Activated CD4-positive, alpha-beta T cell treated with anti-CD3 and anti-CD28 coated beads for 36 hours (primary cell): ENCODE measurements around the gene TIMM10. TPM values are rescaled to one million over a fixed set of nuclear protein-coding genes. Genes with fewer than 3 reads are reported as not detected.
"Not testable (repeated sequence)": the region's sequence is repeated elsewhere in the genome, so short reads cannot be mapped to it uniquely, and the experiment has no call there.

Source experiments
- ATAC-seq: fragments of 200-7000 bp; cut with Tn5 transposase; one replicate; pipeline ENCODE4 v1.10.0; 2021; ENCODE audit warnings: mild to moderate bottlenecking, moderate library complexity
- CTCF ChIA-PET: fragments of 350-600 bp; sonication (Branson Sonifier 250); formaldehyde crosslinking; loops from one replicate; lab custom pipeline; 2021; ENCODE audit warnings: antibody characterized with exemption; lab: Charles Lee
- POLR2A ChIA-PET: fragments of 350-600 bp; sonication (Branson Sonifier 250); formaldehyde crosslinking; loops from one replicate; lab custom pipeline; 2021; ENCODE audit warnings: antibody characterized with exemption, inconsistent platforms; lab: Charles Lee
- DNase-seq: peaks from one replicate; pipeline ENCODE4 v3.0.0-alpha.2; 2020
- H3K27ac Mint-ChIP-seq: one replicate; pipeline ENCODE4 v1.8.0; 2021; ENCODE audit warnings: mixed read lengths
- H3K27me3 Mint-ChIP-seq: one replicate; pipeline ENCODE4 v1.8.0; 2021; ENCODE audit warnings: mixed read lengths
- H3K36me3 Mint-ChIP-seq: one replicate; pipeline ENCODE4 v1.8.0; 2021; ENCODE audit warnings: low read depth, mixed read lengths
- H3K4me1 Mint-ChIP-seq: one replicate; pipeline ENCODE4 v1.8.0; 2021; ENCODE audit warnings: mixed read lengths
- H3K4me3 Mint-ChIP-seq: one replicate; pipeline ENCODE4 v1.8.0; 2021; ENCODE audit warnings: mild to moderate bottlenecking, moderate library complexity, mixed read lengths
- H3K9me3 Mint-ChIP-seq: one replicate; pipeline ENCODE4 v1.8.0; 2021; ENCODE audit warnings: low read depth, mixed read lengths
- intact Hi-C, 2 experiments: fragments of 100-400 bp; cut with DNase I in 1 of 2; cut with micrococcal nuclease in 1 of 2; formaldehyde crosslinking; loops; one replicate each; pipeline versions ENCODE4 v1.14.2 to v1.15.1; 2022 to 2024; cut with DNase I, micrococcal nuclease
- total RNA-seq, 2 experiments: library from RNA; stranded (reverse); gene quantifications; one replicate each; pipeline ENCODE4 v1.2.3, GENCODE V29; 2021

Gene TIMM10
- total RNA-seq, 2 experiments from 2014 or later: 124 to 158 TPM

- intact Hi-C loops: no loop called here
- CTCF ChIA-PET: interaction anchor here (1.4 kb wide), 1 partner anchor 47 kb away, joined by 3 read pairs; no protein-coding TSS in a partner anchor
- POLR2A ChIA-PET: no interaction called here
- H3K9me3 Mint-ChIP-seq: no peaks in the 10 kb centered on the region
- no peak overlapping the region for H3K27ac Mint-ChIP-seq
- no peak for ATAC-seq
- H3K27me3 Mint-ChIP-seq: no peaks in the 10 kb centered on the region
- H3K4me1 Mint-ChIP-seq: no peaks in the 10 kb centered on the region
- DNase-seq: no peak
- H3K4me3 Mint-ChIP-seq: no peak overlapping the region
- H3K36me3 Mint-ChIP-seq: peaks cover 11% of the 10 kb centered on the region
These were observed 10.6 kb upstream of the TIMM10 start for GRCh38 chr11:57541169-57541568.

- no peaks in the 10 kb centered on the region for H3K4me1 Mint-ChIP-seq
- ATAC-seq (no peak), DNase-seq (no peak)
- H3K27me3 Mint-ChIP-seq: no peaks in the 10 kb centered on the region
- intact Hi-C loops: no loop called here
- CTCF ChIA-PET: interaction anchor here (0.7 to 1.5 kb wide), 4 partner anchors 13 to 132 kb away, joined by 3 read pairs; no protein-coding TSS in a partner anchor
- peaks cover 11% of the 10 kb centered on the region for H3K36me3 Mint-ChIP-seq
- H3K27ac Mint-ChIP-seq: no peak overlapping the region
- POLR2A ChIA-PET: no interaction called here
- no peaks in the 10 kb centered on the region for H3K9me3 Mint-ChIP-seq
- H3K4me3 Mint-ChIP-seq: no peak overlapping the region
These were observed 8.8 kb upstream of the TIMM10 start for GRCh38 chr11:57539342-57539741.

DNA sequence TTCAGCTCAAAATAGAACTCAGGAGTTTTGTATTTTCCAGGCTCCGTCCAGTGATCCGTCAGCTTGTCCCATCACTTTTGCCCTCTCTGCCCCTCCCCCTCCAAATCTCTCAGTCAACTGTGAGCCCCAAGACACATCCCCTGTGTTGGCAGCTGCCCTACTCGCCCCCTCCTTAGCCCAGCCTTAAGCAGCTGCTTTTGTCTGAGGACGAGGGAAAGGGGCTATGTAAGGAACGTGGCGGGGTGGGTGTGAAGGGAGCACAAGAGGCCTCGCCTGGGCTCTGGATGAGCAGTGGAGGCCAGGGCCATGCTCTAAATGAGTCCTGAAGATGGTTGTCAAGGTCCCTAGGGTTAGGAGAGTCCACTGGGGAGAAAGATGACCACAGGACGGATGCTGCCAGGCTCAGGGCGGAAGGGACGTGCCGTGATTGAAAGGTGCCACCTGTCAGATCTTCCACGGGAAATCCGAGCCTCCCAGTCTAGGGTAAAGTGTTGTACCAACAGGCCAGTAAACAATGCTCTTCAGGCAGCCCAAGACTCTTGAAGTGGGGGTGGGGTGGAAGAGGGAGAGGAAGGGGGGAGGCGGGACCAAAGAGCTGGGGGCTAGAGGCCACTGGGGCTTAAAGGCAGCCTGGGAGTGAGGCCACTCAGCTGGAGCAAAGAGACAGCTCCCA, 6.5 kb upstream of the TIMM10 start, which contains the start of gene SMTNL1:
Gene SMTNL1, plus strand, starts transcription at position 649 of the 673 bp plus-strand sequence. CDS start 5,048 bp downstream, outside the sequence.
- H3K36me3 Mint-ChIP-seq: peaks cover 6% of the 10 kb centered on the region
- intact Hi-C loops: no loop called here
- CTCF ChIA-PET: interaction anchor here (0.6 to 1.7 kb wide), 2 partner anchors 10 to 1616 kb away, joined by 3 to 7 read pairs; no protein-coding TSS in a partner anchor
- peaks cover under 1% of the 10 kb centered on the region for H3K4me1 Mint-ChIP-seq
- no peaks in the 10 kb centered on the region for H3K9me3 Mint-ChIP-seq
- DNase-seq: no peak
- no peak within 1 kb of the TSS for H3K27ac Mint-ChIP-seq
- no peak for ATAC-seq
- H3K27me3 Mint-ChIP-seq: no peaks in the 10 kb centered on the region
- POLR2A ChIA-PET: interaction anchor here (0.7 kb wide), 1 partner anchor 9 kb away, joined by 3 read pairs; no protein-coding TSS in a partner anchor
- no peak within 1 kb of the TSS for H3K4me3 Mint-ChIP-seq

DNA sequence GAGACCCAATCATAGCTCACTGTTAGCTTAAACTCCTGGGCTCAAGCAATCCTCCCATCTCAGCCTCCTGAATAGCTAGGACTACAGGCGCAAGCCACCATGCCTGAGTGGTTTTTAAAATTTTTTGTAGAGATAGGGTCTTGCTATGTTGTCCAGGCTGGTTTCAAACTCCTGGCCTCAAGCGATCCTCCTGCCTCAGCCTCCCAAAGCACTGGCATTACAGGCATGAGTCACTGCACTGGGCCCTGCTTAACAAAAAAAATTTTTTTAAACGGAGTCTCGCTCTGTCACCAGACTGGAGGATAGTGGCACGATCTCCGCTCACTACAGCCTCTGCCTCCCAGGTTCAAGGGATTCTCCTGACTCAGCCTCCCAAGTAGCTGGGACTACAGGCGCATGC, 3.9 kb upstream of the TIMM10 start:
- not testable (repeated sequence) for H3K4me3 Mint-ChIP-seq, ATAC-seq
- peaks cover 12% of the 10 kb centered on the region for H3K36me3 Mint-ChIP-seq

GRCh38 chr11:57530215-57530595, 349 bp downstream of the TIMM10 start:
- Mint-ChIP-seq H3K27ac (peak overlapping the region; percentile 87), H3K4me1 (peaks cover 37% of the 10 kb centered on the region), H3K4me3 (peak overlapping the region; percentile 81), H3K27me3 (no peaks in the 10 kb centered on the region), H3K9me3 (no peaks in the 10 kb centered on the region), H3K36me3 (peaks cover 30% of the 10 kb centered on the region)
- no peak for ATAC-seq
- intact Hi-C loops: loop anchor here (1.0 to 2.0 kb wide), 10 partner anchors 15 to 1049 kb away; partner anchors contain the start of genes CLP1 (in 2 of the 2), MED19 (in 2 of the 2), TMX2 (in 2 of the 2) and RTN4RL2 (in 1 of the 2)
- peak; percentile 34 for DNase-seq
- CTCF ChIA-PET: interaction anchor here (0.6 to 10.3 kb wide), 11 partner anchors 14 to 184 kb away, joined by 3 to 262 read pairs (median 8); partner anchors contain the start of genes SLC43A1 and UBE2L6
- POLR2A ChIA-PET: no interaction called here

More for the DNA sequence above, 3.9 kb upstream of the TIMM10 start:
- CTCF ChIA-PET: interaction anchor here (0.9 to 1.1 kb wide), 2 partner anchors 29 to 41 kb away, joined by 3 to 5 read pairs; no protein-coding TSS in a partner anchor
- H3K9me3 Mint-ChIP-seq, H3K27me3 Mint-ChIP-seq, POLR2A ChIA-PET, DNase-seq, intact Hi-C loops, H3K27ac Mint-ChIP-seq: not testable (repeated sequence)
- peaks cover 16% of the 10 kb centered on the region for H3K4me1 Mint-ChIP-seq

- intact Hi-C loops: no loop called here
- H3K4me3 Mint-ChIP-seq: peak overlapping the region; percentile 29
- POLR2A ChIA-PET: no interaction called here
These were observed 1.5 kb downstream of the TIMM10 start for GRCh38 chr11:57529012-57529411.

DNA sequence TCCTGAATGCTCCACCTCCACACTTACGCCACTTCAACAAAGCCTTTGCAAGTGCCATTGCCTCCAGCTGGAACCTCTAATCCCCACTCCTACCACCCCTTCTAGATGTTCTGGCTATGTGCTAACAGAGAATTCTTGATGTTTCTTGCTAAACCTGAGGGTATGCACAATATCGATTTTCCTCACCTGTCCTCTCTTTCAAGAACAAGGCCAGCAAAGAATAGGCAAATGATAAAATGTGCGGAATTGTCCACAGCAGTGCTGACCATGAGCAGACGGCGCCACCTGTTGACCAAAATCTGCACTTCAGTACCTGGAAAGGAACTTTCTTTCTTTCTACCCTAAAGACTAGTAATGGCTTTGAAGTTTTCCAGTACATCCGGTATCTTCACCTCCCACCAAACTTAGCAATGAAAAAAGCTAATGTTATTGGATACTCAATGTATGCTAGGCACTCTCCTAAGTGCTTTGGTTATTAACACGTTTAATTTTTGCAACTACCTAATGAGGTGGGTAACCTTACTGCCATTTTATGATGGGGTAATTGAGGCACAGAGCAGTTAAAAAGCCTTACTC, 3.4 kb downstream of the TIMM10 start:
- peaks cover 37% of the 10 kb centered on the region for H3K4me1 Mint-ChIP-seq
- no peaks in the 10 kb centered on the region for H3K9me3 Mint-ChIP-seq
- no peak overlapping the region for H3K4me3 Mint-ChIP-seq
- intact Hi-C loops: loop anchor here (1.0 kb wide), 4 partner anchors 13 to 182 kb away; no protein-coding TSS in a partner anchor
- ChIA-PET CTCF (interaction anchor here (0.6 to 10.3 kb wide), 41 partner anchors 9 to 273 kb away, joined by 3 to 262 read pairs (median 4); partner anchors contain the start of genes RTN4RL2 and SLC43A1), POLR2A (interaction anchor here (0.6 to 1.2 kb wide), 3 partner anchors 34 to 185 kb away, joined by 3 to 4 read pairs (median 3); partner anchors contain the start of gene TMX2)
- no peaks in the 10 kb centered on the region for H3K27me3 Mint-ChIP-seq
- DNase-seq (peak; percentile 87), ATAC-seq (peak; percentile 12)
- peak overlapping the region; percentile 80 for H3K27ac Mint-ChIP-seq
- peaks cover 30% of the 10 kb centered on the region for H3K36me3 Mint-ChIP-seq

More at GRCh38 chr11:57529012-57529411, 1.5 kb downstream of the TIMM10 start:
- H3K9me3 Mint-ChIP-seq: no peaks in the 10 kb centered on the region
- no peaks in the 10 kb centered on the region for H3K27me3 Mint-ChIP-seq
- peaks cover 34% of the 10 kb centered on the region for H3K36me3 Mint-ChIP-seq
- ATAC-seq (no peak), DNase-seq (no peak)
- CTCF ChIA-PET: interaction anchor here (1.0 to 10.3 kb wide), 11 partner anchors 13 to 183 kb away, joined by 3 to 262 read pairs (median 13); partner anchors contain the start of genes SLC43A1 and UBE2L6
- H3K4me1 Mint-ChIP-seq: peaks cover 37% of the 10 kb centered on the region
- H3K27ac Mint-ChIP-seq: peak overlapping the region; percentile 60

GRCh38 chr11:57523419-57523818, 7.1 kb downstream of the TIMM10 start:
- intact Hi-C loops: no loop called here
- H3K4me1 Mint-ChIP-seq: peaks cover 14% of the 10 kb centered on the region
- H3K27ac Mint-ChIP-seq: no peak overlapping the region
- DNase-seq (no peak), ATAC-seq (no peak)
- H3K36me3 Mint-ChIP-seq: peaks cover 16% of the 10 kb centered on the region
- no peaks in the 10 kb centered on the region for H3K27me3 Mint-ChIP-seq
- POLR2A ChIA-PET: no interaction called here
- H3K4me3 Mint-ChIP-seq: no peak overlapping the region
- no peaks in the 10 kb centered on the region for H3K9me3 Mint-ChIP-seq
- CTCF ChIA-PET: interaction anchor here (8.1 to 10.3 kb wide), 2 partner anchors 30 to 66 kb away, joined by 74 to 262 read pairs; no protein-coding TSS in a partner anchor

DNA sequence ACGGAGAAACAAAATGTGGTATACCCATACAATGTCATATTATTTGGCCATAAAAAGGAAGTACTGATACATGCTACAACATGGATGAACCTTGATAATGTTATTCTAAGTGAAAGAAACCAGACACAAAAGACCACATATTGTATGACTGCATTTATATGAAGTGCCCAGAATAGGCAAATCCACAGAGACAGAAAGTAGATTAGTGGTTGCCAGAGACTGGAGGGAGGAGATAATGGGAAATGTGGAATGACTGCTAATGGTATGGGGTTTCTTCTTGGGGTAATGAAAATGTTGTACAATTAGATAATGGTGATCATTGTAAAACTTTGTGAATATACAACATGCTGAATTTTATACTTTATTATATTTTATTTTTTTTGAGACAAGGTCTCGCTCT, 9.4 kb downstream of the TIMM10 start:
- ChIA-PET CTCF (interaction anchor here (1.1 to 9.0 kb wide), 4 partner anchors 21 to 123 kb away, joined by 3 to 112 read pairs (median 5); no protein-coding TSS in a partner anchor), POLR2A (no interaction called here)
- H3K4me1 Mint-ChIP-seq: peaks cover 2% of the 10 kb centered on the region
- H3K4me3 Mint-ChIP-seq: no peak overlapping the region
- no peak overlapping the region for H3K27ac Mint-ChIP-seq
- no peaks in the 10 kb centered on the region for H3K9me3 Mint-ChIP-seq
- H3K36me3 Mint-ChIP-seq: peaks cover 4% of the 10 kb centered on the region
- ATAC-seq (no peak), DNase-seq (no peak)
- H3K27me3 Mint-ChIP-seq: no peaks in the 10 kb centered on the region
- intact Hi-C loops: no loop called here

DNA sequence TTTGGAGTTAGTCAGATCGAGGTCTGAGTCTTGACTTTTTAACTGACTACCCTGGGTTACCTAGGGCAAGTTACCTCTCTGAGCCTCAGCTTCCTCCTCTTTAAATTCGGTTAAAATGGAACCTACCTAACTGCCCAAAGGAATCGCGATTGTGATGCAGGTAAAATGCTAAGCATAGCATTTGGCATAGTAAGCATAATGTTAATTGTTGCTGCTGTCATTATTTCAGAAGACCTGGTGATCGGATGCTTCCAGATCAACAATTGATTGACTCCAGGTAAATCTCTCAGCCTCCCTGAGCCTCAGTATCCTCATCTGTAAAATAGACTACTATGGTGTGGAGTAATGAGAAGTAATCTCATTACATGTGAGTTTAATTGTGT, 14.5 kb downstream of the TIMM10 start:
- Mint-ChIP-seq H3K9me3 (no peaks in the 10 kb centered on the region), H3K27ac (peak overlapping the region; percentile 79), H3K27me3 (no peaks in the 10 kb centered on the region), H3K36me3 (peaks cover 2% of the 10 kb centered on the region), H3K4me1 (peaks cover 31% of the 10 kb centered on the region), H3K4me3 (peak overlapping the region; percentile 91)
- POLR2A ChIA-PET: interaction anchor here (1.0 kb wide), 1 partner anchor 23 kb away, joined by 3 read pairs; no protein-coding TSS in a partner anchor
- DNase-seq (no peak), ATAC-seq (no peak)
- CTCF ChIA-PET: interaction anchor here (1.2 to 9.0 kb wide), 12 partner anchors 11 to 129 kb away, joined by 3 to 112 read pairs (median 6); partner anchors contain the start of genes RTN4RL2, TIMM10 and UBE2L6
- intact Hi-C loops: loop anchor here in 1 of 2 experiments (5.0 kb wide), 1 partner anchor 89 kb away; the partner anchor contains the start of gene SLC43A3
